Osteocyte (in vitro differentiated cells): Measurements from ENCODE around the gene ANO6. TPM values are rescaled to one million over a fixed set of nuclear protein-coding genes. Genes with fewer than 3 reads are reported as not detected.

ENCODE experiments used
- DNase-seq: peaks from one replicate; pipeline ENCODE4 v3.0.0; 2021; ENCODE audit warnings: mixed read lengths; ENCODE audit not compliant: unreplicated experiment; ENCODE audit errors: extremely low spot score
- H3K27ac Mint-ChIP-seq: one replicate; pipeline ENCODE4 v1.8.0; 2021; ENCODE audit warnings: mild to moderate bottlenecking, mixed read lengths; ENCODE audit not compliant: unreplicated experiment
- H3K27me3 Mint-ChIP-seq: one replicate; pipeline ENCODE4 v1.8.0; 2021; ENCODE audit warnings: mixed read lengths; ENCODE audit not compliant: unreplicated experiment
- H3K36me3 Mint-ChIP-seq: one replicate; pipeline ENCODE4 v1.8.0; 2021; ENCODE audit warnings: mixed read lengths; ENCODE audit not compliant: unreplicated experiment
- H3K4me1 Mint-ChIP-seq: one replicate; pipeline ENCODE4 v1.8.0; 2021; ENCODE audit warnings: mixed read lengths; ENCODE audit not compliant: unreplicated experiment
- H3K4me3 Mint-ChIP-seq: one replicate; pipeline ENCODE4 v1.8.0; 2021; ENCODE audit warnings: mild to moderate bottlenecking, moderate library complexity, mixed read lengths; ENCODE audit not compliant: unreplicated experiment
- H3K9me3 Mint-ChIP-seq: one replicate; pipeline ENCODE4 v1.8.0; 2021; ENCODE audit warnings: mixed read lengths; ENCODE audit not compliant: unreplicated experiment
- CTCF ChIP-seq: fragments of 200-600 bp; sonication (generic); IDR thresholded peaks from 2 replicates; pipeline ENCODE4 v1.5.0; 2021; ENCODE audit warnings: antibody characterized with exemption, mild to moderate bottlenecking, moderate library complexity
- total RNA-seq: library from RNA; stranded (reverse); gene quantifications from 2 replicates; pipeline ENCODE4 v1.2.1, GENCODE V29; 2021

Gene ANO6
- total RNA-seq, 1 donor from 2014 or later = 65.5 TPM

- H3K27ac Mint-ChIP-seq = no peak overlapping the region
- H3K4me3 Mint-ChIP-seq = no peak overlapping the region
- no peaks in the 10 kb centered on the region for H3K27me3 Mint-ChIP-seq
- H3K4me1 Mint-ChIP-seq = peaks cover 14% of the 10 kb centered on the region
- H3K36me3 Mint-ChIP-seq = peaks cover 6% of the 10 kb centered on the region
- TF ChIP-seq CTCF = no peak
- H3K9me3 Mint-ChIP-seq = no peaks in the 10 kb centered on the region
- DNase-seq = no peak
Observed at GRCh38 chr12:45322810-45323209, 106.9 kb downstream of the ANO6 start.

GRCh38 chr12:45324391-45324790, 108.5 kb downstream of the ANO6 start:
- H3K36me3 Mint-ChIP-seq = peaks cover 6% of the 10 kb centered on the region
- no peak for DNase-seq
- H3K4me1 Mint-ChIP-seq = peaks cover 22% of the 10 kb centered on the region
- H3K4me3 Mint-ChIP-seq = no peak overlapping the region
- no peak for TF ChIP-seq CTCF
- no peaks in the 10 kb centered on the region for H3K27me3 Mint-ChIP-seq
- H3K9me3 Mint-ChIP-seq = no peaks in the 10 kb centered on the region
- H3K27ac Mint-ChIP-seq = no peak overlapping the region

GRCh38 chr12:45326358-45326975, 110.6 kb downstream of the ANO6 start:
- no peak for DNase-seq
- Mint-ChIP-seq H3K27me3 (no peaks in the 10 kb centered on the region), H3K9me3 (no peaks in the 10 kb centered on the region), H3K27ac (no peak overlapping the region), H3K36me3 (no peaks in the 10 kb centered on the region), H3K4me3 (no peak overlapping the region), H3K4me1 (peaks cover 30% of the 10 kb centered on the region)
- TF ChIP-seq CTCF = no peak

GRCh38 chr12:45327823-45328383, 112.0 kb downstream of the ANO6 start:
- Mint-ChIP-seq H3K27ac (peak overlapping the region; percentile 19), H3K27me3 (no peaks in the 10 kb centered on the region), H3K4me1 (peaks cover 38% of the 10 kb centered on the region), H3K4me3 (no peak overlapping the region), H3K36me3 (peaks cover 4% of the 10 kb centered on the region), H3K9me3 (no peaks in the 10 kb centered on the region)
- TF ChIP-seq CTCF = no peak
- DNase-seq = no peak

- no peaks in the 10 kb centered on the region for H3K27me3 Mint-ChIP-seq
- no peak for TF ChIP-seq CTCF
- H3K36me3 Mint-ChIP-seq = peaks cover 4% of the 10 kb centered on the region
- H3K9me3 Mint-ChIP-seq = no peaks in the 10 kb centered on the region
- DNase-seq = no peak
- peaks cover 35% of the 10 kb centered on the region for H3K4me1 Mint-ChIP-seq
- H3K4me3 Mint-ChIP-seq = no peak overlapping the region
- no peak overlapping the region for H3K27ac Mint-ChIP-seq
Observed at GRCh38 chr12:45329238-45329637, 113.3 kb downstream of the ANO6 start.
